Dedifferentiated amniotic fluid mesenchymal stem cell (primary cell): ENCODE data around the gene ATXN1.
"Not testable (repeated sequence)": the region's sequence is repeated elsewhere in the genome, so short reads cannot be mapped to it uniquely, and the experiment has no call there.

Experiments
- DNase-seq: peaks from one replicate; pipeline ENCODE4 v3.0.0-alpha.2; 2016; ENCODE audit errors: extremely low spot score

ATXN1 gene

DNA sequence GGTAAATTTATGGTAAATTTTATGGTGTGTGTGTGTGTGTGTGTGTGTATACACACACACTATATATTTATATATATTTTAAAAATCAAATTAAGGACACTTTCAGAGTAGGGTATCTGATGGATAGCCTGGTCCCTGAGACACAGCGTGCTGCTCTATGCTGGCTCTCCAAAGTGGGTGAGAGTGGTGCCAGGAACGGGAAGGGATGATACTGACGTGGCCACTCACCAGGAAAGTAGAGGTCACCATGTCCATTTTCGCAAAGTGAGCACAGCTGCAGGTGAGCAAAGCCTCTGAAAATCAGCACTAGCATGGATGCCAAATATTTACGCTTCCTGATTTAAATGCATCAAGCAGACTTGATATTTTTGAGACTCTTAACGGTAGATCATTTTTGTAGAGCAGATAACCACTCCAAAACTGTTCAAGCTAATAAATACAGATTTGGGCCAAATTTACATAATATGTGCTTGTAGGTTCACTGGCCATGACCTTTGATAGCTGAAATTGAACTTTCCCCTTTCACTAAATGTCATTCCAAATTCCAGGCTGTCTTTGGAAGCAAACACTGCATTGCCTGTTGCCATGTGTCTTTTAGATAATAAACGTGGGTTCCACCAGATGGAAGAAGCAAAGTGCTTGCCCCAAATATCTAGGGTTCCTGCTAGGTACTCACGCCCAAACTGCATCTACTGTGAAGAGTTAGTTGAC lies 116.6 kb downstream of the ATXN1 start:
- no peak for DNase-seq

DNA sequence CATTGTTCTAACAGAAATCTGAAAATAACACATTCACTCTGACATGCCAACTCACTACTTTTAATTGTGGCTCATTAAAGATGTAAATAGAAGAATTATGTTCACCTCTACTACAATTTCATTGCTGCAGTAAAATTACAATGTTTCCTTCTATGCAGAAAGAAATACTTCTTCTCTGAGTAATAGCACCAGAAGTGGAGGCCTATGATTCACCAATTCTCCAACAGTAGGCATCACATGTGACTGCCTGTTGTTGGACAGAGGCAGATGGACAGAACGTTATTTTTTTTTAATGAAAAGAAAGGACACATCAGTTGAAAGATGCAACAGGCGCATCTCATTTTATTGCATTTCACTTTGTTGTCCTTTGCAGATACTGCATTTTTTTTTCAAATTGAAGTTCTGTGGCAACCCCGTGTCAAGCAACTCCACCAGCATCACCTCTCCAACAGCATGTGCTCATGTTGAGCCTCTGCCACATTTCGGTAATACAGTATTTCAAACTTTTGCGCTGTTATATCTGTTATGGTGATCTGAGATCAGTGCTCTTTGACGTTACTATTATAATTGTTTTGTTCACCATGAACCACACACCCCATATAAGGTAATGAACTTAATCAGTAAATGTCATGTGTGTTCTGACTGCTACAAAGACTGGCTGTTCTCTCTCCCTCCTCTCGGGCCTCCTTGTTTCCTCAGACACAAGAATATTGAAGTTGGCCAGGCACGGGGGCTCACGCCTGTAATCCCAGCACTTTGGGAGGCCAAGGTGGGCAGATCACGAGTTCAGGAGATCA lies 121.4 kb downstream of the ATXN1 start:
- peak; percentile 46 for DNase-seq

DNA sequence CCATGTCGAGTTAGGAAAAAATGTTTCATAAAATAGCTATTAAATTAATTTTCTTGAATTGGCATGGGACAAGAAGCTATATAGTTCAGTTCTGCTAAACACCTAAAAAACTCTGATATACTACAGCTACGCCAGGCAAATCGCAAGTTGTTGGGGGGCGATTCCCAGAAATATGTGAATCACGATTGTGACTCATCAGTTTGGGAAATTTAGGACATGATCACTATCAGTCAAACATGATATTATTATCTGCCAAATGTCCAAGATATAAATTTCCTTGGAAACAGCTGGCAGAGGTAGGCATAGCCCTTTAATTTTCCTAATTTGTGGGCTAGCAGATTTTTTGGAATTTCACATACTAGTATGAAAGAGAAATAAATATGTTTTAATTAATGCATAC lies 123.6 kb downstream of the ATXN1 start:
- DNase-seq, result no peak

DNA sequence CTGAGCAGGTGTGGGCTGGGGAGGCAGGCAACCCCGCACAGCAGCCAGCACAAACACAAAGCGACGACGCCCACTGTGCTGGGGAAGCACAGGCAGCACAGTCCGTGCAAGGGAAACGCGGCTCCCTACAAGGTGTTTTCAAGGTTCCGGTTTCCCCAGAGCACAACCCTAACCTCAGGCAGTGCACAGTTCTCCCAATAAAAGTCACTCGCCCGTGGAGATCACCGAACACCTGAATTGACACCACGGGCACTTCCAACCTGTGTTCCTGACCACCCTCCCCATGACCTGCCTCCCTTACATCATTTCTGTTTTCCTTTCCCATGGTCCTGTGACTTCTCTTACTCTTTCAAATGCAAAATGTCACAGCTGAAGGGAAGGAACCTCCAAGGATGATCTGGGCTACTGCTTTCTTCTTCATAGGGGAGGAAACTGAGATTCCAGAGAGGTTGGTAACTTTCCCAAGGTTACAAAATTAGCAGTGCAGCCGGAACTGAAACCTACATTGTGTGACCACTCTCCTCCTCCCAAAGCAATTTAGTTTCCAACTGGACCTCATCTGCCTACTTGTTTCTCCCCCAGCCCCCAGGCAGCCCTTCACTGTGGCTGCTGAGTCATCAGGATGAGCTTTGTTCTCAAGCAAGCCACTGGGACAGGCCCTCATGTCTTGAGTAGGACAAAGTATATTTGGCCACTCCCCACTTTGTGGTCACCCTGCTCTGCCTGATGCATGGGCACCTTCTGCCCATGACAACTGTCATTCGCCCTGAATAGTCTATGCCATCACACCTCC lies 125.3 kb downstream of the ATXN1 start:
- no peak for DNase-seq

DNA sequence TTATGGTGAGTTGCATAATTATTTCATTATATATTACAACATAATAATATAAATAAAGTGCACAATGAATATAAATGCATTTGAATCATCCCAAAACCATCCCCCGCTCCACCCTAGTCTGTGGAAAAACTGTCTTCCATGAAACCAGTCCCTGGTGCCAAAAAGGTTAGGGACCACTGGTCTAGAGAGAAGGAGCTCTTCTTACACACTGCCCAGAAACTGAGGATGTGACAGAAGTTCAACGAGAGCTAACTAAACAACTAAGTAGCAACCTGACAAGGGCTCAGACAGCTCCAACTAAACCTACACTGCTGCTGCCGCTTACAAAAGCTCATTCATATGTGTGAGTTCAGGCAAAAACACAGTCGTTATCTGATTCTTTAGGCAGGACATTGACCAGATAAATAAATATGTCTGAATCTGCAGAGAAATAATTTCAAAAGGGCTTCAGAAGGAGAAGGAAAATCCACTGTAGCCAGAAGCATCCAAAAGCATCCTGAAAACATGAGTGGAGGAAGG lies 125.9 kb downstream of the ATXN1 start:
- no peak for DNase-seq

DNA sequence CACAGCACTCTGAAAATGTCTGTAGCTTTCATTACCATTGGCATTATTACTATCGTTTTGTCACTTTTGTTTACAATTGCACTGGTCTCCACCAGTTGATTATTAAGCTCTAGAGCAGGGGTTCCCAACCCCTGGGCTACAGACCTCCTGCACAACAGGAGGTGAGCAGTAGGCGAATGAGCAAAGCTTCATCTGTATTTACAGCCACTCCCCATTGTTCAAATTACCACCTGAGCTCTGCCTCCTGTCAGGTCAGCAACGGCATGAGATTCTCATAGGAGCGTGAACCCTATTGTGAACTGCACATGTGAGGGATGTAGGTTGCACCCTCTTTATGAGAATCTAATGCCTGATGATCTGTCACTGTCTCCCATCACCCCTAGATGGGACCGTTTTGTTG lies 126.4 kb downstream of the ATXN1 start:
- no peak for DNase-seq

DNA sequence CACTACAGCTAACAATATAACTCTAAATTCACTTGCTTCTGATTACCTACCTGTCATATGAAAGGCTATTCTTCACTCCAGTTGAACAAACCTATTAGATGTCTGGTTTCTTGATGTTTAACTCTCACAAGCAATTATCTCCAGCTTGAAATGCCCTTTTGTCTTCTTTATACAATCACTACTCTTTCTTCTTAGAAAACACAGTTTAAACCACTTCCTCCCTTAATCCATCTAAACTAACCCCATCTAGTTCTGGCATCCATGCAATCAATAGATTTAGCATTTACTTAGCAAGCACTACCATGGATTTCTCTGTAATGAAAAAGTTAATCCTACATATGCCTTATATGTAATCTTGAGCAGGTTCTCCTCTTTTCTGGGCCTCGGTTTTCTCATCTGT lies 127.3 kb downstream of the ATXN1 start:
- no peak for DNase-seq

DNA sequence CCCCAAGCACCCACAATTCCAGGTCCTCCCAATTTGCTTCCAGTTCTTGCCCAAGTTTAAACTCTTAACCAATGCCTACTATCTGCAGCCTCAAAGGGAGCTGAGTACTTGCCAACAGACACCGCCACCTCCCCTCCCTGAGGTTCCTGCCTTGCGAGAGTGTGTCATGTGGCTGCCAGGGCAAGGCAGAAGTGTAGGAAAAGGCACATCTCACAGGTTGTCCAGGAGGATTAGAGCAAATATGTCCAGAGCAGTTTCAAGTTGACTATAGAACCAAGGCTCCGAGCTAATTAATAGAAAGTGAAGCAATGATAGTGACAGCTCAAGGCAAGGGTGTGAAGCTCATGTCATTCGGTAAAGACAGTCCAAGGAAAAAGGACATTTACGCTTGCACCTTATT lies 127.8 kb downstream of the ATXN1 start:
- no peak for DNase-seq

DNA sequence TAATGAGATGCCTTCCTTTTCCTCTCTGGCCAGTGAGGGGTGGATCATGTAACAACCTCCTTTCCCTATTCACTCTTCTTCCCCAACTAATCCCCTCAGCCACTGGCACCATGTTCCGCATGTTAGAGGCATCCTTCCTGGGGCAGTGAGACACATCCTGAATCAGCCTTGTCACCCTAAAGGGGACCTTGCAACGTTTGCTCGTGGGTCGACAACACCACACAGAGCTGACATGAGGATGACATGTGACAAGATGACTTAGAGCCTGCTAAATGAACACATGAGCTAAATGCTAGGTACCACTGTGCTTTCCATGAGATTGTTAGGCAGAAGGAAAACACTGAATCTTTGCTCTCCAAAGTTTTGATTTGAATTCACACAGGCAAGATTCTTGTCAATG lies 129.2 kb downstream of the ATXN1 start:
- no peak for DNase-seq

DNA sequence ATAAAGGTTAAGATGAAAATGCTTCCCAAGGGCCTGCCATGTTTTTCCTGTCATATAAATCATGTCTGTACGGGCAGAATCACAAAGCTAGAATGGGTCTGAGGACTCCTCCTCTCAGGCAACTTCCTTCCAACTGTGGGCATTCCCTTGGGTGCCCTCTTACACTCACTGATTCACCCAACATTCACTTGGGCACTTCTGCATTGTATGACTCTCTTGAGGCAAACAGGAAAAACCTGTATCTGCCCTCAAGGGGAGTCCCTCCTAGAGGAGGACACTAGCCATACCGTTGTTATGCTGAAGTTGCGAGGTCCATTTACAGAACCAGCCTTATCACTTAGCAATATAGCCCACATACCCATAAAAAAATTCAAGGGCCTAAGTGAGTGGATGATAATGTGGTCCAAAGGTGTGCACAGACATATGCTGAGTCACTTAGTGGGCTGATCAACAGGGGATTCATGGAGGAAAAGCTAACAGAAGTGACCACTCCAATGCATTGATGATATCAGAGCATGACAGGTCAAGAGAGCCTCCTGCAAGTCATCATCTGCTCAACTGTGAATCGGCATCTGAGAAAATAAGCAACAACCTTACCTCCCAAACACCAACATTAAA lies 131.1 kb downstream of the ATXN1 start:
- no peak for DNase-seq

DNA sequence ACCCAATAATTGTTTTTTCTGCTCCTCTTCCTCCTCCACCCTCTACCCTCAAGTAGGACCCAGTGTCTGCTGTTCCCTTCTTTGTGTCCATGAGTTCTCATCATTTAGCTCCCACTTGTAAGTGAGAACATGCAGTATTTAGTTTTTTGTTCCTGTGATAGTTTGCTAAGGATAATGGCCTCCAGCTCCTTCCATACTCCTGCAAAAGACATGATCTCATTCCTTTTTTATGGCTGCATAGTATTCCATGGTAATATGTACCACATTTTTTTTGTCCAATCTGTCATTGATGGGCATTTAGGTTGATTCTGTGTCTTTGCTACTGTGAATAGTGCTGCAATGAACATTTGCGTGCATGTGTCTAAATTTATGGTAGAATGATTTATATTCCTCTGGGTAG lies 132.7 kb downstream of the ATXN1 start:
- DNase-seq, result not testable (repeated sequence)

DNA sequence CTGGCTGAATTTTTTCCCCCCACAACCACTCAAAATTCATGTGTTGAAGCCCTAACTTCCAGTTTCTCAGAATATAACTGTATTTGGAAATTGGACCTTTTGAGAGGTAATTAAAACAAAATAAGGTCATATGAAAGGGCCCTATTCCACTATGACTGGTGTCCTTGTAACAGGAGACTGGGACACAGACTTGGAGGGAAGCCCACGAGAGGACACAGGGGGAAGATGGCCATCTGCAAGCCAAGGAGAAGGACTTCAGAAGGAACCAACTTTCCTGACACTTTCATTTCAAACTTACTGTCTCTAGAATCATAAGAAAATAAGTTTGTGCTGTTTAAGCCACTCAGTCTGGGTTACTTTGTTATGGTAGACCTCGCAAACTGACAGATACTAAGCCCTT lies 134.6 kb downstream of the ATXN1 start:
- no peak for DNase-seq

DNA sequence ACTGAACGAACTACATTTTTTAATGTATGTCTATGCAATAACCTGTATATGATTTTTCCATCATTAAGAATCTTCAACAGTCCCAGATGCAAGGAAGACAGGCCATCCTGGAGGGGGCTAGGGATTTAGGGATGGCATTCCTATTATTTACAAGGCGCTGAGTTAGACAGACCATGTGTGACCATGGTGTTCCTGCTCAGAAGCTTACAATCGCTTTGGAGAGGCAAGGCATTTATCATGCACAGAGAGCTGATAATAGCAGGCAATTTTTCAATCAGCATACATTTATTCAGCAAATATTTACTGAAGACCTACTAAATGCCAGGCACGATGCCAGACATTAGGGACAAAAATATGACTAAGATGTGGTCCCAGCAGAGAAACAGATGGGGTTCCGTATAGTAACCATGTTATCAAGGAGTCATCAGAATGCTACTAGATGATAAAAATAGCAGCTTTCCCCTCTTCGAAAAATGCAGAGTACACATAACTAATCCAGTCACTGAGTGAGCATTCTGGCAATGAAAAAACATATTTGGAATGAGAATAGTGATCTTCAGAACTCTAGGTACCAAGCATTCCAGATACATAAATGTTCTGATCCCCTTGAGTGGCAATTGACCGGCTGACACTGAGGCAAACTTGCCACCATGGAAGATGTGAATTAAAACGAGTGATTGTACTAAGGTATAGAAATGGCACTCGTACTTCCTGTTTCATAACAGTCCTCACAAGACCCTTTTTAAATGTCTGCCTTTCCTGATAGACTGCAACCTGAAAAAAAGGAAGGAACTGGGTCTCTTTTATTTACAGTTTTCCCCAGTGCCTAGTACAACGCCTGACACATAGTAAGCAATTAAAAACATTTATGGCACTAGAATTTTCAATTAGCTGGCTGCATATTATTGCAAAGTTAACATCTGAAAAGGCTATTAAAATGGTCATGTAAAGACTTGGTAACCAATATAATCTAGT lies 135.7 kb downstream of the ATXN1 start:
- no peak for DNase-seq

DNA sequence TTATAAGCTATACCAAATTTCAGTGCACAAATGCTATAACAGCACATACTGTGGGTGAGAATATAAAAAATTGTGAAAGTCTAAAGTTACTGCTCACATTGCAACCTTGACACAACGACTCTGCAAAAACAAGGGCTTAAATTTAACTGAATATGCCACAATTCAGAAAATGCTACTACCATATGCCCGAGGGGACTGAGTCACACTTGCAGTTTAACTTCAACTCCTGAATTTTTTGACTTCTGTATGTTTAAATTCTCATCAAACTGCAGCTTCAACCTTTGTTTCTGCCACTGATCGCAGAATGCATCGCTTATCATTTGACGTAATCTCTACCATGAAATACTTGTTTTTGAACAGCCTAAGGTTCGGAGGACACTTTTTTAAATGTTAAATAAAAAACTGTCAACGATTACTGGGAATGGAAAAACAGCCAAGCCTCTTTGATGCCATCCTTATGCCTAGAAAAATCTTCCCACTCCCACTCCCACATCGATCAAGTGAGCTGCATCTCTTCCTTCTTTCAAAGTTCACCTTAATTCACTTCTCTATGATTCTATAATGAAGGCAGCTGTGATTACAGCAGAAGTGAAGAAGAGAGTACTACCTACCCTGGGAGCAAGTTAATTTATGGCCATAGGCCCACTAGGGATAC lies 136.5 kb downstream of the ATXN1 start:
- peak; percentile 20 for DNase-seq

DNA sequence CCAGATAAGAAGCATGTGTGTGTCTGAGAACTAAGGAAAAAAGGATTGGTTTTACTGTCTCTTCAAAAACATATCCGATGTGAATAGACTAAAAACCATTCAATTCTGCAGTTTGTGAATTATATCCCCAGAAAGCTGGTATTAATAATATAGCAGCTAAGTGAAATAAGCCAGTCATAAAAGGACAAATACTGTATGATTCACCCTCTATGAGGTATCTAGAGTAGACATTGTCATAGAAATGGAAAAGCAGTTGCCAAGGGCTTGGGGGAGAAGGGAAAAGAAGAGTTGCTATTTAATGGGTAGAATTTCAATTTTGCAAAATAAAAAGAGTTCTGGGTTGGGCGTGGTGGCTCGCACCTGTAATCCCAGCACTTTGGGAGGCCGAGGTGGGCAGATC lies 137.5 kb downstream of the ATXN1 start:
- no peak for DNase-seq

DNA sequence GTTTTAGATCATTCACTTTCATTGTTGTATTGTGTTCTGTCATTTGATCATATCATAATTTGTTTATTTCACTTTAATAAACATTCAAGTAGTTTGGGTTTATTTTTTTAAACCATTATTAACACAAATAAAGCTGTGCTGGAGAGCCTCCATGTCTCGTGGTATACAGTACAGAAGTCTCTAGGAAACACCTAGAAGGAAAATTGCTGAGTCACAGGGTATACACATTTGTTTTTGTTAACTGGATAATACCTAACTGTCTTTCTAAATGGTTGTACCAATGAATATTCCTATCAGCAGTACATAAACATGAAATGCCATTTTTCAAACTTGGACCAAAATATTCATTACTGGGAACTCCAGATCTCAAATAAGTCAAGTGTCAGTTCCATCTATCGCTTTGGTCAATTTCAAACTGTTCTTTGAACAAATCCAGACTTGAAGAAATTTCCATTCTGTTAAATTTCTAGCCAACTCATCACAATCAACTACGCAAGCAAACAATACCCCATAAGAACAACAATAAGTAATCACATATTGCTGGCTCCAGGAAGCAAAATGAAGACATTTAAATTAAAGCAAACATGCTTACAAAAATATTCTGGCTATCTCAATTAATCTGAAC lies 138.1 kb downstream of the ATXN1 start:
- DNase-seq, result no peak

DNA sequence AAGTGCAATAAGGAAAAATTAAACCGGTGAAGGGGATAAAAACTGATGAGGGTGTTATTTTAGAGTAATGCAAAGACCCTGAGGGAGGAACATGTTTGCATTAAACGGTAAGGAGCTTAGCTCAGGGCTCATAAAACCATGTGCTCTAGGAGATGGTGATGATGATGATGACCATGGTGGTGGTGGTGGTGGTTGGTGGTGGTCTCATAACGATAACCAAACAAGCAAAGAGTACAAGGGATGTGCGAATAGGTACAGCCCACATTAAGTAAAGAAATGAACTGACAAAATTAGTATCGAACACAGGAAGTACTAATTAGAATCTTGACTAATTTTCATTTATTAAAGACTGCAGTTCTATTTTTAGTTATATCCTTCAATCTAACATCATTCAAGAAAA lies 139.1 kb downstream of the ATXN1 start:
- DNase-seq, result no peak

DNA sequence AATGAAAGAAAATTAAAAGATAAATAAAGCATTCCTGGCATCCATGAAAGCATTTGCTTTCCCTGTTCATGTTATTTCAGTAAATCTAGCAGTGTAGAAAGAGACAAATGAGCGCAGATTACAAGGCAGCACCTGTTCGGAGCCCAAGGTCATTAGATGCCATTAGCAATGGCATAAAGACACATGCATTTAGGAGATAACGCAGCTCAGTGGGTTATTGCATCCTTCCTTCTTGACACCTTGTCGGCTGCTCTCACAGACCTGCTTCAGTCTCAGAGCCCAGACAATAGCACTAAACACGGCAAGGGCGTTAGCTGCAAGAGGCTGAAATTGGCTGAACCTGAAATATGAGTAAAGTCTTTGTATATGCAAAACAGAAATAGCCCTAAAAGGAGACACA lies 140.3 kb downstream of the ATXN1 start:
- no peak for DNase-seq

DNA sequence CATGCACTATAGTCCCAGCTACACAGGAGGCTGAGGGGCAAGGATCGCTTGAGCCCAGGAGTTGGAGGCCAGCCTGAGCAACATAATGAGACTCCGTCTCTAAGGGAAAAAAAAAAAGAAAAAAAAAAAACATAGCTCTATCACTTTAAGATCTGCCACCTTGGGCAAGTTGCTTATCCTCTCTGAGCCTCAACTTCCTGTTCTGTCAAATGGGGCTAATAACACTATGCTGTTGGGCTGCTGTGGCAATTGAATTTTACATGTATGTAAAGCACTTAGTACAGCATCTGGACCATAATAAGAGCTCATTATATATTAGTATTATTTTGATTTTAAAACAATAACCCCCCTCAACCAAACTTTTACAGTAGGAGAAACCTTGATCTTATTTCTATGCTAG lies 141.5 kb downstream of the ATXN1 start:
- no peak for DNase-seq

DNA sequence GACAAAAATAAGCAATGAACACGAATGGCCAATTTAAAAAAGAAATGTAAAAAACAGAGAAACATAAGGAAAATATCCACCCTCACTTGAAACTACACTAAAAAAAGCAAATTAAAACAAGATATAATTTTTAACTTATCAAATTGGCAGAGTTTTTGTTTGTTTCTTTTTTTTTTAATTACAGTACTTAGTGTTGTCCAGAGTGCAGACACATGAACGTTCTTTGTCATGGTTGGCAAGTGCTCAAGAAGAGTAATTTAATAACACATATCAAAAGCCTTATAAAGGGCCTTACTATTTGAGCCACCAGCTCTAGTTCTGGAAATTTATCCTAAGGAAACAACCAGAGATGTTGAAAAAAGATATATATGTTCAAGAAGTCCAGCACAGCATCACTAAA lies 142.3 kb downstream of the ATXN1 start:
- peak; percentile 2 for DNase-seq
